Measurements from ENCODE around the gene ZBTB7C.

ZBTB7C gene

DNA sequence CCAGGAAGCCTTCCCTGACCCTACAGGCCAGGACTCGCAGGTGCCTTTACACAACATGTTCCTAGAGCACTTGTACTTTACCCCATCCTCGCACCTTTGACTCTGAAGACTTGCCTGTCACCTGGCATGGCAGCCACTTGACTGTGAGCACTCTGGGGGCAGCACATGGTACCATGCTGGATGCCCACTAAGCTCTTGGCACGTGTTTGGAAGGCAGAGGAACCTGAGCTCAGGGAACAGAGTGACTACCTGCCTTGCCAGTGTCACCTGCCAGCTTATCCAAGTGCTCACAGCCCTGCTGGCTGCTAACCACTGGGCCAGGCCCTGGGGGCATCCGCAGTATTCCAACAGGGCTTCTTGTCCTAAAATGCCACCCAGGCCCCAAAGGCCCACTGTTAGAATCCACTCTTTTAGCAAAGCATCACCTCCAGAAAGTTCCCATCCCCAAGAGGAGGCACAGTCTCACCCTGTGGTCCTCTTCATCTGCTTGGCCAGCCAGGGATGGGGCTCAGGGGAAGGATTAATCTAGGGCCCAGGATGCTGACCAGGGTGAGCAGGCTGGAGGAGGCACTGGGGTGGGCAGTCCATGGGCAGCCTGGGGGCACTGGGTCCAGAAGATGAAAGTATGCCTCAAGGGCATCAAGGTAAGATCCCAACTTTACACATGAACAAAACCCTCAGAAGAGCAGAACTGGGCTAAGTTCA is 57.0 kb downstream of the ZBTB7C start:
- Histone ChIP-seq H3K9me3 (ENCODE audit: control insufficient read depth, low read length) (no peaks in the 10 kb centered on the region), H3K27ac (ENCODE audit: low read depth, low read length, severe bottlenecking) (no peak overlapping the region), H3K4me3 (ENCODE audit: extremely low read depth, insufficient read depth, low read length, poor library complexity, severe bottlenecking) (no peak overlapping the region), H3K36me3 (ENCODE audit: control insufficient read depth, insufficient read depth, low read length) (no peaks in the 10 kb centered on the region), H3K4me1 (ENCODE audit: control insufficient read depth, insufficient read depth, low read length, poor library complexity, severe bottlenecking) (peaks cover 3% of the 10 kb centered on the region)
- WGBS, 2 experiments (ENCODE audit: insufficient coverage in 2 of 2), result 89 to 90% methylated on average over 3 to 4 of the region's 4 CpGs

DNA sequence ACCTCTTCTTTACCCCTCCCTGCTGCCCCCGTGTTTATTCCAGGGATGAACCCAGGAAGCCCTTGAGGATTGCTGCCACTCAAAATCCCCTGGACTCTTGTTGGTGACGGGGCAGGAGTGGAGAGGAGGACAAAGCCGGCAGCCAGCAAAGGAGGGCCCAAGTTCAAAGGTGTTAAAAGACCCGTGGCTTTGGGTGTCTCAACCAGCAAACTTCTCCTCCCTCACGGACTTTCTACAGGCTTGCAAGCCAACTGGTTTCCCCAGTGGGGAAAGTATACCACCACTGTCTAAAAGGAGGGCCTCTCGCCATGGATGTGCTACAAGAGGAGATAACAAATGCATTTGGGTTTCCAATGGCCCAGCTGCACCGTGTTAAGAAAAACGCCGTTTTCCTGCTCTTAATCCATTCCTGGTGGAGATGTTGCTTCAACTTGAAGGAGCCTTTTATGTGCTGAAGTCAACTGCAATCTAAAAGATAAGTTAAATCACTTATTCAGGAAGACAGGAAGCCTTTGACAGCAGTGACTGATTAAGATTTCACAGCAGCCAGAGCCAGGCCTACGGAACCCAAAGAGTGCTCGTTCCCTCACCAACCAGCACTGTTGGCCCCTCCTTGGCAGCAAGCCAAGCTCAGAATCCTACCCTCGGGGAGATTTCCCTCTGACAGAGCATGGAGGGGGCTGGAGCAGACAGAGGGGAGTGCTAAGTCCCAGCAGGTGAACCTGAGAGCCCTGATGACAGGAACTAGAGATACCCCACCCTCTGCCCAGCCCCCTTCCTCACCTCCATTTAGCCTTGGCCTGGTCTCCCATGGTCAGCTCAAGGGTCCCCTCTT is 57.8 kb downstream of the ZBTB7C start:
- no peaks in the 10 kb centered on the region for H3K36me3 ChIP-seq (ENCODE audit: control insufficient read depth, insufficient read depth, low read length)
- WGBS, 2 experiments (ENCODE audit: insufficient coverage in 2 of 2), result 52 to 82% methylated on average over 8 to 9 of the region's 12 CpGs
- H3K9me3 ChIP-seq (ENCODE audit: control insufficient read depth, low read length), result no peaks in the 10 kb centered on the region
- no peak overlapping the region for H3K27ac ChIP-seq (ENCODE audit: low read depth, low read length, severe bottlenecking)
- H3K4me1 ChIP-seq (ENCODE audit: control insufficient read depth, insufficient read depth, low read length, poor library complexity, severe bottlenecking), result no peaks in the 10 kb centered on the region
- no peak overlapping the region for H3K4me3 ChIP-seq (ENCODE audit: extremely low read depth, insufficient read depth, low read length, poor library complexity, severe bottlenecking)

DNA sequence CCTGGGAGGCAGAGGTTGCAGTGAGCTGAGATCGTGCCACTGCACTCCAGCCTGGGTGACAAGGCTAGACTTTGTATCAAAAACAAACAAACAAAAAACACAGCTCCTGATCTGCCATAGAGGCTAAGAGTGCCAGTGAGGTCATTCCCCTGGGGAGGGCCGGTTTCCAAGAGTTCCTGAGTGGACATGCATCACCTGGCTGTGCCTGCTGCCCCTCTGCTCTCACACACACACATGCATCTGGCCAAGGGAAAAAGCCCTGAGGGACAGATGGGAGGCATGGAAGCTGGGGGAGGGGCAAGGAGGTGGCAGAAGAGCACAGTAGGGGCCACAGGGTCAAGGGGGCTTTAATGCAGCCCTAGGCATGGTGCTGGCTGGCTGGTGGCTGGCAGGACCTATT is 60.4 kb downstream of the ZBTB7C start:
- Histone ChIP-seq H3K4me3 (ENCODE audit: extremely low read depth, insufficient read depth, low read length, poor library complexity, severe bottlenecking) (no peak overlapping the region), H3K4me1 (ENCODE audit: control insufficient read depth, insufficient read depth, low read length, poor library complexity, severe bottlenecking) (no peaks in the 10 kb centered on the region), H3K27ac (ENCODE audit: low read depth, low read length, severe bottlenecking) (no peak overlapping the region), H3K9me3 (ENCODE audit: control insufficient read depth, low read length) (no peaks in the 10 kb centered on the region), H3K36me3 (ENCODE audit: control insufficient read depth, insufficient read depth, low read length) (no peaks in the 10 kb centered on the region)
- 100% methylated on average over 1 of the region's 2 CpGs; no CpG with 5 or more reads in 1 of the 2 experiments for WGBS, 2 experiments (ENCODE audit: insufficient coverage in 2 of 2)

DNA sequence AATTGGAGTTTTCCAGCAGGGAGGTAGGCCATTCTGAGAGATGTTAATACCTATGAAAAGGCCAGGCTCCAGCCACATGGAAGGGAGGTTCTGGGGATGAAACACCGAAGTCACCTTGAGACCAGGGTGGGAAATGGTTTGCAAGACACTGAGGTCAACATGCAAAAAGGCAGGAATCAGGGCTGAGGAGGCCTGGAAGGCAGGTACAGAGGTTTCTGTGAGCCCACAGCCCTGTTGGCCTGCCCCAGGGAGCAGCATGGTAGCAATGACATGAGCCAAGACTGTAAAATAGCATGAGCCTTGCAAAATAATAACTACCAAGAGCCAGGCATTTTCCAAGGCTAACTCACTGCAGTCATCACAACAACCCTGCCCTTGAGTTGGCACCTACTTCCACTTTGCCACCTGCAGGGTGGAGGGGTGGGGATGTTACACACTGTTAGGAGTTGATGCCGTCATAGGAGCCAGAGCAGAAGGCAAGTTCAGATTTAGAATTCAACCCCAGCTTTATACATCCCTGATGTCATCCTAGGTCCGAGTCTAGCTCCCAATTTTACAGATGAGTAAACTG is 61.3 kb downstream of the ZBTB7C start:
- Histone ChIP-seq H3K27ac (ENCODE audit: low read depth, low read length, severe bottlenecking) (no peak overlapping the region), H3K9me3 (ENCODE audit: control insufficient read depth, low read length) (no peaks in the 10 kb centered on the region), H3K4me3 (ENCODE audit: extremely low read depth, insufficient read depth, low read length, poor library complexity, severe bottlenecking) (no peak overlapping the region), H3K4me1 (ENCODE audit: control insufficient read depth, insufficient read depth, low read length, poor library complexity, severe bottlenecking) (no peaks in the 10 kb centered on the region), H3K36me3 (ENCODE audit: control insufficient read depth, insufficient read depth, low read length) (no peaks in the 10 kb centered on the region)
- WGBS, 2 experiments (ENCODE audit: insufficient coverage in 2 of 2), result 90 to 100% methylated on average over 2 of the region's 3 CpGs

DNA sequence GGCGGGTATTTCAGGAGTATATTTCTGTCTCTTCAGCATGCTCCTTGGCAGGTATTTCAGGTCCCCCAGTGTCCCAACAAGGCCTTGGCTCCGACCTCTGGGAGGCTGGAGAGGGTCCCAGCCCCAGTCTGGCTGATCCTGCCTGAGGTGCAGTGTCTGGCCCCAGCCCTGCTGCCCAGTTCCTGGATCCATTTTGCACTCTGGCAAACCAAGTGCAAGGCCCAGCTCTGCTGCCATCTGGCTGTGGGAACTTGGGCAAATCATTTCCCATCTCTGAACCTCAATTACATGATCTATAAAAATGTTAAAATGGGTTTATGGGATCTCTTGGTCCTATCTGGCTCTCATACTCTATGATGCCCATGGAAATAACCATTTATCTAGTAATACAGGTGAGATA is 63.6 kb downstream of the ZBTB7C start:
- Histone ChIP-seq H3K4me1 (ENCODE audit: control insufficient read depth, insufficient read depth, low read length, poor library complexity, severe bottlenecking) (peaks cover 3% of the 10 kb centered on the region), H3K36me3 (ENCODE audit: control insufficient read depth, insufficient read depth, low read length) (no peaks in the 10 kb centered on the region), H3K27ac (ENCODE audit: low read depth, low read length, severe bottlenecking) (no peak overlapping the region), H3K4me3 (ENCODE audit: extremely low read depth, insufficient read depth, low read length, poor library complexity, severe bottlenecking) (no peak overlapping the region), H3K9me3 (ENCODE audit: control insufficient read depth, low read length) (no peaks in the 10 kb centered on the region)
- WGBS, 2 experiments (ENCODE audit: insufficient coverage in 2 of 2), result 62 to 77% methylated on average over 2 of the region's 2 CpGs

DNA sequence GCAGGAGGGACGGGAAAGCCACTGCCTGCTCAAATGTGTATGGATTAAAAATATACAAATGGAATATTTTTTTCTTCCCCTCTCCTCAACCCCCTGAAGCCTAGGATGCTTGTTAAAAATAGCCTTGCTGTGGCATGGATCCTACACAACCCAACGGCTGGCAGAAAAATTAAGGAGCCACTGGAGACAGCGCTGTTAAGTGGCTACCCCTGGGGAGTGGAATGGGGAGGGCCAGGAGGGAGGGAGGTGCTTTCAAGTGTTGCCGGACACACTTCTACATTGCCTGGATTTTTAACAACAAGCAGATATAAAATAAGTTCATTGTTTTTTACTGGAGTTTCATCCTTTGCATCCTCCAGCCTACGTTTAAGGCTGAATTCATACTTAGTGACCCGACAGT is 66.6 kb downstream of the ZBTB7C start:
- Histone ChIP-seq H3K36me3 (ENCODE audit: control insufficient read depth, insufficient read depth, low read length) (no peaks in the 10 kb centered on the region), H3K4me1 (ENCODE audit: control insufficient read depth, insufficient read depth, low read length, poor library complexity, severe bottlenecking) (peaks cover 16% of the 10 kb centered on the region), H3K4me3 (ENCODE audit: extremely low read depth, insufficient read depth, low read length, poor library complexity, severe bottlenecking) (no peak overlapping the region), H3K9me3 (ENCODE audit: control insufficient read depth, low read length) (no peaks in the 10 kb centered on the region), H3K27ac (ENCODE audit: low read depth, low read length, severe bottlenecking) (no peak overlapping the region)
- 86 to 100% methylated on average over 3 of the region's 6 CpGs for WGBS, 2 experiments (ENCODE audit: insufficient coverage in 2 of 2)

DNA sequence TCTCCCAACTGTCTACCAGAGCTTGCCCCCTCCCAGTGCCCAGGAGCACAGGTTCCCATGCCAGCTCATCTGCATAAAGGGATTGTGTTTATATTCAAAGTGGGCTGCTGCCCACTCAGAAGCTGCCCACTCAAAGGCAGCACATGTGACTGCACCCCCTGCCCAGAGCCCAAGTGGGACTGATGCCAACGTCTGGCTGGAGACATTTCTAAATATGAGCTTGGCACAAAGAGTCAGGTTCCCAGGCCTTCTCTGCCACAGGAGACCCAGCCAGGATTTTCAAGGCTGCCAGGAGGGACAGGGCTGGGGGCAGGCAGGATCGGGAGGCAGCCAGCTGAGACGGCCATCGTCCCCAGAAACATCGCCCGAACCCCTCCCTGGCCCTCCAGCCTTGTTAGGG is 67.1 kb downstream of the ZBTB7C start:
- Histone ChIP-seq H3K36me3 (ENCODE audit: control insufficient read depth, insufficient read depth, low read length) (no peaks in the 10 kb centered on the region), H3K4me3 (ENCODE audit: extremely low read depth, insufficient read depth, low read length, poor library complexity, severe bottlenecking) (no peak overlapping the region), H3K9me3 (ENCODE audit: control insufficient read depth, low read length) (no peaks in the 10 kb centered on the region), H3K27ac (ENCODE audit: low read depth, low read length, severe bottlenecking) (no peak overlapping the region), H3K4me1 (ENCODE audit: control insufficient read depth, insufficient read depth, low read length, poor library complexity, severe bottlenecking) (peaks cover 16% of the 10 kb centered on the region)
- WGBS, 2 experiments (ENCODE audit: insufficient coverage in 2 of 2), result 43 to 78% methylated on average over 1 of the region's 6 CpGs

DNA sequence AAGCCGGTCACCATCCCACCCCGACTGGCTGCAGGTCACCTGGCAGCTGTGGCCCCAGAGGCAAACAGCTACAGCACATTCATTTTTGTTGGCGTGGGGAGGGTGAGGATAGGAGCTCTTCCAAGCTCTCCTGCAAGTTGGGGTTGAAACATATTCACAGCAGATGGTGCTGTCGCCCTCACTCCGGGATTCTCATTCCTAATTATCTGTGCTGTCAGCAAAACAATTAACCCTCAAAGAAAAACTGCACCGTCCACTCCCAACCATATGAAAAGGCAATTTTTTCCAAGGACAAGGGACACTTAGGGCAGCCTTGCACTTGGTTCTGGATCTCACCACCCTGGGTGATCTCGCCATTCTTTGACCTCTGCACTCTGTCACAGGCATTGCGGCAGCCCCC is 68.6 kb downstream of the ZBTB7C start:
- no peak overlapping the region for H3K4me3 ChIP-seq (ENCODE audit: extremely low read depth, insufficient read depth, low read length, poor library complexity, severe bottlenecking)

DNA sequence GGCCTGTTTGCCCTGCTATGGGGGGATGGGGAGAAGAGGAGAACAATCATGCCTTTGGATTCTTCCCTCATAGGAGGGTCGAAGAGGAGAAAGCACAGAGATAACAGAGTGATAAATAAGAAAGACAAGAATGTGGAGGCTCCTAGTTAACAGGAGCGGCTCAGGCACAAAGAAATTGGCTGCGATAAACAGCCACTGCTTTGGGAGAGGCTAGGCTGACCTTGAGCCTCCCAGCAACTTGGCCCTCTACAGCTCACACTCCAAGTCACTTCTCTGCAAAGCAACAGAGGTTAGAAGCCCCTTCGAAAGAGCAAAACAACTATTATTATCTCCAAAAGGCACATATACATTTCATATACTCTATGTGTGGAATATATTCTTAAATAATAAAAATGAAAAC is 69.5 kb downstream of the ZBTB7C start:
- peaks cover 27% of the 10 kb centered on the region for H3K4me1 ChIP-seq (ENCODE audit: control insufficient read depth, insufficient read depth, low read length, poor library complexity, severe bottlenecking)
- no peaks in the 10 kb centered on the region for H3K36me3 ChIP-seq (ENCODE audit: control insufficient read depth, insufficient read depth, low read length)
- WGBS, 2 experiments (ENCODE audit: insufficient coverage in 2 of 2), result 38 to 40% methylated on average over 3 of the region's 4 CpGs
- H3K4me3 ChIP-seq (ENCODE audit: extremely low read depth, insufficient read depth, low read length, poor library complexity, severe bottlenecking), result no peak overlapping the region
- no peaks in the 10 kb centered on the region for H3K9me3 ChIP-seq (ENCODE audit: control insufficient read depth, low read length)
- H3K27ac ChIP-seq (ENCODE audit: low read depth, low read length, severe bottlenecking), result no peak overlapping the region

More for the DNA sequence above, 68.6 kb downstream of the ZBTB7C start:
- whole genome bisulfite sequencing, 2 experiments (ENCODE audit: insufficient coverage in 2 of 2), result 70 to 87% methylated on average over 5 to 7 of the region's 8 CpGs
- no peaks in the 10 kb centered on the region for H3K36me3 ChIP-seq (ENCODE audit: control insufficient read depth, insufficient read depth, low read length)
- H3K27ac ChIP-seq (ENCODE audit: low read depth, low read length, severe bottlenecking), result no peak overlapping the region
- H3K4me1 ChIP-seq (ENCODE audit: control insufficient read depth, insufficient read depth, low read length, poor library complexity, severe bottlenecking), result peaks cover 27% of the 10 kb centered on the region
- H3K9me3 ChIP-seq (ENCODE audit: control insufficient read depth, low read length), result no peaks in the 10 kb centered on the region

DNA sequence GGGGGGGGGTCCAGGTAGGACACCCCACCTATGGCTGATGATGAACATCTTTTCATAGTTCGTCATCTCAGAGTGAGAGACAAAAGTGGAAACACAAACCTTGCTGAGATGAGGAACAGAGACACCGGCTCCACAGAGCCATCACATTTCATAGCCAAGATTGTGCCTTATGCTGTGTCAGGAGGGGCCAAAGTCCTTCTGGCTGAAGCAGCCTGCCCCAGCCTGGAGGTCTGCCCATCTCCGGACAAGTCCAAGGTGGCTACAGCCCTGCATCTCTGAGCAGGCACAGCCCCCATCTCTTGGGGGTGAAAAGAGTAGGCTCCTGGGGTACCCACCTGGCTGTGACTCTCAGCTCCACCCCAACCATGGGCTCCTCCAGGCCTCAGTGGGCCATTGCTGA is 70.3 kb downstream of the ZBTB7C start:
- H3K27ac ChIP-seq (ENCODE audit: low read depth, low read length, severe bottlenecking), result no peak overlapping the region
- H3K9me3 ChIP-seq (ENCODE audit: control insufficient read depth, low read length), result no peaks in the 10 kb centered on the region
- 91 to 100% methylated on average over 1 to 3 of the region's 3 CpGs for WGBS, 2 experiments (ENCODE audit: insufficient coverage in 2 of 2)
- no peak overlapping the region for H3K4me3 ChIP-seq (ENCODE audit: extremely low read depth, insufficient read depth, low read length, poor library complexity, severe bottlenecking)
- H3K4me1 ChIP-seq (ENCODE audit: control insufficient read depth, insufficient read depth, low read length, poor library complexity, severe bottlenecking), result peaks cover 27% of the 10 kb centered on the region
- no peaks in the 10 kb centered on the region for H3K36me3 ChIP-seq (ENCODE audit: control insufficient read depth, insufficient read depth, low read length)

Measured in mesodermal cell (in vitro differentiated cells).